HG02763 (cell line): ENCODE data around the gene SPIN1.

Experiments
- ATAC-seq: cut with Tn5 transposase; IDR thresholded peaks from one replicate; pipeline ENCODE4 v1.9.1; 2021; ENCODE audit warnings: mild to moderate bottlenecking, moderate library complexity; ENCODE audit not compliant: unreplicated experiment

SPIN1 gene

DNA sequence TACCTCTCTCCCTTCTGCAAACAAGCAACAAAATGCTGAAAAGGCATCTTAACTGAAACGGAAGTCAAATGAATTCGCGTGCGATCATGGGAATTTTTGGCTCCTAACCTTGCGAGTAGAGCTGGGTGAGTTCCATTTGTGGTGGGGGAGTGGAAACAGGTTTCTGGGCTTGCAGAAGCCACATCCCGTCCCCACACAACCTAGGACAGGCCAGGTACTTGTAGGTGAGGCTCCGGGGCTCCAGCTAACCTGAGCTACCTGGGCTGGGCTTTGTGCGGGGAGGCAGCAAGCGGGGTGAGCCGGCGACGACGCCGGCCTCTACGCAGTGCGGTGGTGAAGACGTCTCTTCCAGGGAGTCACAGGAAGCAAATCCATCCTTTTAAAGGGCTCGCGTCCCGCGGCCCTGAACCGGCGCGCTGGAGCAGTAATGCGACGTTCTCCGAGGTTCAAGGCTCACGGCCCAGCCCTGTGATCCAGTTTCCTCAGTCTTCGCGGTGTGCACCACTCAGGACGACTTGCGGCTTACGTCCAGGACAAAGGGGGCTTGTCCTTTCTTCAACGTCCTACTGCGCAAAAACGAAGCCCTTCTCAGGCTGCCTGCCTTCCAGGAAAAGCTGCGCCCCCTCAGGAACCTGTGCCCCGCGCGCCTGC is 567 bp upstream of the SPIN1 start:
- ATAC-seq, result peak; percentile 4

DNA sequence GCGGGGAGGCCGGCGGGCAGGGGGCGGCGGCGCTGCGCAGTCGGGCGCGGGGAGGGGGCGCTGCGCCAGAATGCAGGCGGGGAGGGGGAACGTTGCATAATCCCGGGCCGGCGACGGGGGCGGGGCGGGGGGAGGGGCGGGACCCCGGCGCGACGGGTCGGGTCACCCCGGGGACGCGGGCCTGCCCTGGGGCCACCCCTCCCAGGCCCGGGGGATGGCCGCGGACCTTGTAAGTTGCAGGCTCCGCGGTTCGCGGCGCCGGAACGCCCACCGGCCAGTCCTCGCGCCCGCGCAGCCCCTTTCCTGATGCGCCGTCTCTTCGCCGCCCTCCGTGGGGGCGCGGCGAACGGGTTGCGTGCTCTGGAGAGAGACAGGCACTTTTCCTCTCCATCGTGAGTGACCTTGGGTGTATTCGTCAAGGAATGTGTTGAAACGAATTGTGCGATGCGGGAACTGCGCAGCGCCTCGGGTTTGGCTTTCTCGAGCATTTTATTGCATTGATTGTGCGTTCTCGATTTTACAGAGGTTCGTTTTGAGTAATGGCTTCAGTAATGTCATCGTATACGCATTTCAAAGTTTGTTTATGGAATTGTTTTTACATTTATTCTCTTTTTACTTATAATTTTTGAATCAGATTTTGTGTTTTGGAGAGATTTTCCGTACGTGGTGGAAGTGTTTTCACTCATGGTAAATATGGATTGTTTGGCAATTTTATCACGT is 802 bp downstream of the SPIN1 start:
- ATAC-seq, result peak; percentile 18

DNA sequence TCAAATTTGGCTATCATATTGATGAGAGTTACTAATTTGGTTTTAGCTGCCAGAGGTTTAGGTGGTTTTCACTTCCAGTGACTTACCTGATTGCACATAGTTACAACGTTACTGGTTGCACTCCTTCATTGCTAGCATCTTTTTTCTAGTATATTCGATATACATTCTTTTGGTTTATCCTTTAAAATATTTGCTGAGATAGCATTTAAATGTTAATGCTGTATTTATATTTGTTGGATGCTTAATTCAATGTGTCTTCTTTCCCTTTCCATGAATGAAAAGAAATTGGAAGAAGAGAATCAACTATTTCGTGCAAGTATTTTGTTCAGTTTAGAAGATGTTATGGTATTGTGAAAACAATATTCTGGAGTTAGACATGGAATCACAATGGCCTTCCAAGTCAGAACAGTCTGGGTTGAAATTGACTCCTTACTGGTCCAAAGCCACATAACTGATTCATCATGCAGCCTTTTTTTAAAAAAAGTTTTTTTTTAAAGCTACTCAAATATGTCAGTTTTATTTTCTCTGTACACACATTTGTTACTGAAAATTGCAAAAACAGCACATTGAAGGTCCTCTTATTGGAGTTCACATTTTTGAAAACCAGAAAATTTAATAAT is 2.2 kb downstream of the SPIN1 start:
- no peak for ATAC-seq

DNA sequence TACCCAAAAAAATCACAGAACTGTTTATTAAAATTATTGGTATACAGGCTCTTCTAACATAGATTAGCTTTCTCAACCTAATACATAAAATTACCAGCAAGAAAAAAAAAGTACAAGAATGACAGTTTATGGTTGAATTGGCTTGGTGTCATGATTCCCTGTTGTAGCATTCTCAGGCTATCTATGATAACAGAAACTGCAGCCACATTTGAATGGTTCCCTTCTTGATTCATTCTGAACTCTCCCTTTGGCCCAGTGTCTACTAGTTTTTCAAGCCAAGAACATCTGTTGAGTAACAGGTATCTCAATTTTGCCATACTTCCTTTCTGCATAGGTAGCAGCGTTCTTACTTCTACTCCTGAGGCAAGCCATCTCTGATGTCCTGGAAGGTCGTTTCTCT is 3.0 kb downstream of the SPIN1 start:
- no peak for ATAC-seq

DNA sequence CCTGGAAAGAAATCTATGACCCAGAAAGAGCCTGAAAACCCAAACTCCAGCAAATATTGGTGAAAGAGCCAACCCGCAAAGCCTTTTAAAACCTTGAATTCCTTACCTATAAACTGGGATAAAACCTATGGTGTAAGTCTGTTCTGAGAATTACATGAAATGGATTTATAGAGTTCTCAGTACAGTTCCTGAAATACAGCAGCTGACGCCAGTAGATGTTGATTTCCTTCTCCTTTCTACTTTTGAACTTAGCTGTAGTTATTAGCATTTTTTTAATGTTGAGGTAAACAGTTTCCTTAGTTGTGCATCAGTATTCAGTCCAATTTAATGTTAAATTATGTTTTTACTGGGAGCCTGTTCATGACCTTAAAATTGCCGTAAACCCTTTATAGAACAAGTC is 3.7 kb downstream of the SPIN1 start:
- no peak for ATAC-seq

DNA sequence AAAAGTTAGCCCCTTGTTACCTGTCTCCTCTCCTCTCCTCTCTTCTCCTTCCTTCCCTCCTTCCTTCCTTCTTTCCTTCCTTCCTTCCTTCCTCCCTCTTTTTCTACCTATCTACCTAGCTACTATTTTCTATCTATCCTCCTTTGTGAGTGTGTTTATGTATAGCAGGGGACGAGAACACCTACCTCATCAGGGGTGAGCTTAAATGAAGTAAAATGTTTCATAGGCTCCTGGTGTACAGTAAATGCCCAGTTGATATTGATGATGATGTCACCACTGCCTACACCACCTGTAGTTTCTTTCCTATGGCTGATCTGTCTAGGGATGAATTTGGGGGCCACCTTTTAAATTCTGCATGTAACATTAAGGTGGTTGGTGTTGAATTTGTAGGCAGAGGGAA is 4.3 kb downstream of the SPIN1 start:
- no peak for ATAC-seq

DNA sequence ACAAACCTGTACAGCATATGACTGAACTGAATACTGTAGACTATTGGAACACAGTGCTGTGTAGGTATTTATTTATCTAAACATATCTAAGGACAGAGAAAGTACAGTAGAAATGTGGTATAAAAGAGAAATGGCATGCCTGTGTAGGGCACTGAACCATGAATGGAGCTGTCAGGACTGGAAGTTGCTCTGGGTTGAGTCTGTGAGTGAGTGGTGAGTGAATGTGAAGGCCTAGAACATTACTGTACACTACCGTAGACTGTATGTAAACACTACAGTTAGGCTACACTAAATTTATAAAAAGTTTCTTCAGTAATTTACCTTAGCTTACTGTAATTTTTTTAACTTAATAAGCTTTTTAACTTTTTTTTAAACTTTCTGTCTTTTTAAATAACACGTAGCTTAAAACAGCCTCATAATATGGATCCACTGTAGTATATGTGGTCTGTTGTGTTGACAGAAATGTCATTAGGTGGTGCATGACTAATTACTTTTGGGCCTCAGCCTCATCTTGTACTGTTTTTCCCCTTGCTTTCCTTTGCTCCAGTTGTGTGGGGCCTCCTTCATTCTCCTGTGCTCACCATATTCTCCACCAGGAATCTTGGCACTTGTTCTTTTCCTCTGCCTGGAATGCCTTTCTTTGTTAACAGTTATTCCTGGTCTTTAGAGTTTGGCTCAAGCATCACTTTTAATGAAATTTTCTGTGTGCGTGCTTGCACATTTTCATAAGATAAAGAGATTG is 8.8 kb downstream of the SPIN1 start:
- ATAC-seq, result no peak

DNA sequence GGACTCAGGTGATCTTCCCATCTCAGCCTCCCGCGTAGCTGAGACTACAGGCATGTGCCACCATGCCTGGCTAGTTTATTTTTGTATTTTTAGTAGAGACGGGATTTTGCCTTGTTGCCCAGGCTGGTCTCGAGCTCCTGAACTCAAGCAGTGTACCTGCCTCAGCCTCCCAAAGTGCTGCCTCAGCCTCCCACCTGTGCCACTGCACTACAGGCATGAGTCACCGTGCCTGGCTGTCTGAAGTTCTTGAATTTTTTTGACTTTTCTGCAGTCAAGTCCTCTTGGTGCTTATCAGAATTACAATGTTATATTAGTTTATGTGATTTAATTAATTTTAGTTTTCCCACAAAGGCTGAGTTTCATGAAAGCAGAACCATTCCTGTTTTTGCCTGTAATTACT is 9.8 kb downstream of the SPIN1 start:
- ATAC-seq, result no peak

DNA sequence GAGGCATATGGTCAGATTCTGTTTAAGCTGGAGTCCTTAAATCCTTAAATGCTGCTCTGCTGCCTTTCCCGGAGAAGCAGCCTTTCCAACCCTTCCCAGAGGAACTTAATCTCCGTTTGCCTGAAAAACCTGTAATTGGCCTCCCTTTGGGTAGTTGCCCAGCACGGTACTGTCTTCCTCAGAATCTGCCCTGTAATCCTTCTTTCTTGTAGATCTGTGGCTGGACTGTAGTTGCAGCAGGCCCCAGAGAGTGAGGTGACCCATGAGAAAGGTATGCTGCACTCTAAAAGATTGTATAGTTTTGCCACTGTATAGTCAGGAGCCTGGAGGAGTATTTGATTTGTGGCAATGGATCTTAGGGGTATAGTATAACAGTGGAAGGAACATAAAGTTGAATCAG is 11.7 kb downstream of the SPIN1 start:
- ATAC-seq, result no peak

DNA sequence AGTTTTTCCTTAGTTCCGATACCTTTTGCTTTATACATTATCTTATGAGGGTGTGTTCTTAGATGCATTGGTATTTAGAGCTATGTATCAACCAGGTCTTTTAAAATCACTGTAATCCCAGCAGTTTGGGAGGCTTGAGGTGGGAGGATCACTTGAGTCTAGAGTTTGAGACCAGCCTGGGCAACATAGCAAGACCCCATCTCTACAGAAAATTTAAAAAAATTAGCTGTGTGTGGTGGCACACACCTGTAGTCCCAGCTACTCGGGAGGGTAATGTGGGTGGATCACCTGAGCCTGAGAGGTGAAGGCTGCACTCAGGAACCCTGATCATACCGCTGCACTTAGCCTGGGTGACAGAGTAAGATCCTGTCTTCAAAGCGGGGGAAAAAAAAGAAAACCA is 15.1 kb downstream of the SPIN1 start:
- ATAC-seq, result no peak

DNA sequence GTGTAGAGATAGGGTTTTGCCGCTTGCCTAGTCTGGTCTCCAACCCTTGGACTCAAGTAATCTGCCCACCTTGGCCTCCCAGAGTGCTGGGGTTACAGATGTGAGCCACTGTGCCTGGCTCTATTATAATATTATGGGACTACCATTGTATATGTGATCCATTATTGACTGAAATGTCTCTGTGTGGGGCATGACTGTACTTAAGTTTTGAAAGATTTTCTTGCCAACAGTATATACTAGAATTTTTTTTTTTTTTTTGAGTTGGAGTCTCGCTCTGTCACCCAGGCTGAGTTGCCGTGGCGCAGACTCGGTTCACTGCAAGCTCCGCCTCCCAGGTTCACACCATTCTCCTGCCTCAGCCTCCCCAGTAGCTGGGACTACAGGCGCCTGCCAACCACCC is 17.8 kb downstream of the SPIN1 start:
- no peak for ATAC-seq

DNA sequence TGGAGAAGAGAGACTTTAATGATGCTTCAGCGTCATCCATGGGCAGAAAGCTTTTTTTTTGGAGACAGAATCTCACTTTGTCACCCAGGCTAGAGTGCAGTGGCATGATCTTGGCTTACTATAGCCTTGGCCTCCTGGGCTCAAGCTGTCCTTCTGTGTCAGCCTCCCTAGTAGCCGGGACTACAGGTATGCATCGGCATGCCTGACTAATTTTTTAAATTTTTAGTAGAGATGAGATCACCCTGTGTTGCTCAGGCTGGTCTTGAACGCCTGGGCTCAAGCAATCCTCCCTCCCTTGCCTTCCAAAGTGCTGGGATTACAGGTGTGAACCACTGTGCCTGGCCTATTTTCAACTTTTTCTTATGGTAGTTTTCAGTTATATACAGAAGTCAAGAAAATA is 23.2 kb downstream of the SPIN1 start:
- ATAC-seq, result no peak

DNA sequence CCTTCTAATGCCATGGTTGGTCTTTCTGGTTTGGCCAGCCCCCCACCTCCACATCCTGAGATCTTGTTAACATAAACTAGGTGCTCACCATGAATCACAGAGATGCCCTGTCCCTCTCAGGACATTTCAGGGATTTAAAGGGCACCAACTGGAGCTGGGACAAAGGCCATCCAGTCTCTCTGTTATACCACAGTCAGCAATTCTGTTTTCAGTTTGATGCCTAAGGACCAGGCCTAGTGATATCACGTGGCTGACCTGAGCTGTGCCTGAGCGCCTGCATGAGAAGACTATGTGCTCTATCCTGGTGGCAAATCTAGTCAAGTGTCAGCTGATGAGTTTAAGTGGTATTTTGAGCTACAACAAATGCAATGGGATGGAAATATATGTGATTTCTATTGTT is 26.1 kb downstream of the SPIN1 start:
- ATAC-seq, result no peak

DNA sequence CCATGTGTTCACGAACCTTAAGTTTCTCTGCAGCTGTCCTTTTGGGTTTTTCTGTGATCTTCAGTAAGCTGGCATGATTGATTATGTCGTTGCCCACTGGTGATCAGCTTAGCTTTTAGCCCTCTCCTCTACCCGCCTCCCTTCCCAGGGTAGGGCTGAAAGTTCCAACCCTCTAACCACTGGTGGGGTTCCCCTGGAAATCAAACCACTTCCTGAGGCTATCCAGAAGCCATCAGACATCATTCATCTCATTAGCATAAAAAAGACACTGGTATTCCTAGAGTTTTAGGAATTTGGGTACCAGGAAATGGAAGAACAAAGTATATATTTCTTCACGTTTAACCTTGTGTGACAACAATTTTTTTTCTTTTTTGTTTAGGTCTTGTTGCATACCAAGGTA is 29.8 kb downstream of the SPIN1 start:
- no peak for ATAC-seq

DNA sequence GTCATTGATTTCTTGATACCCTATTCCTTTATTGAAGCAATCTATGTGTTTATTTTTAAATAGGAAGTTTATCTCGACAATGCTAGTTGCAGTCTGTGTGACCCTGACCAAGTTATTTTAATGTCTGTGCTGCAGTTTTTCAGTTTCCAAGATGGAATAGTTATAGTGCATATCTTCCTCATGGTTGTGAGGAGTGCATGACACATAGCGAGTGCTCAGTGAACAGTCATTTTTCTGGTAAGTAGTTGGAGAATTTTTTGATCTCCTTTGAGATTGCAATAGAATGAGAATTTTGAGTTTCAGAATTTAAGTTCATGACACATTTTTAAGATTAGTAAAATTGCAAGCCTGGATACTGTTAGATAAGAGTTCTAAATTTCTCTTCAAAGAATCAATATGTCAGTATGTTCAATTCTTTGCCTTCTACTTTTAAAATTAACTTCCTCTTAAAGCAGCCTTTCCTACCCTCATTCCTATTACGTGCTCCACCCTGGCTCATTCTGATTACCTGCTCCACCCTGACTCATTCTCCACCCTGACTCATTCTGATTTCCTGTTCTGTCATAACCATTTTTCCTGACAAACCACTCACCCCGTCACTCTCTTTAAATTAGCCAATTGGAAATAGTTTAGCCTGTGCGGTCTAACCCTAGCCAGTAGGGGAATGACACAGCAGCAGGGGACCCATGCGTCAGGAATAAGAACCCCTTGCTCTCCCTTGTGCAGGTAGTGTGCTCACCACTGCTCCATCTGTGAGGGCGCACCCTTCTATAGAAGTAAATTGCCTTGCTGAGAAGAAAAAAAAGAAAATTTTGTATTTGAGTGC is 30.7 kb downstream of the SPIN1 start:
- ATAC-seq, result no peak

DNA sequence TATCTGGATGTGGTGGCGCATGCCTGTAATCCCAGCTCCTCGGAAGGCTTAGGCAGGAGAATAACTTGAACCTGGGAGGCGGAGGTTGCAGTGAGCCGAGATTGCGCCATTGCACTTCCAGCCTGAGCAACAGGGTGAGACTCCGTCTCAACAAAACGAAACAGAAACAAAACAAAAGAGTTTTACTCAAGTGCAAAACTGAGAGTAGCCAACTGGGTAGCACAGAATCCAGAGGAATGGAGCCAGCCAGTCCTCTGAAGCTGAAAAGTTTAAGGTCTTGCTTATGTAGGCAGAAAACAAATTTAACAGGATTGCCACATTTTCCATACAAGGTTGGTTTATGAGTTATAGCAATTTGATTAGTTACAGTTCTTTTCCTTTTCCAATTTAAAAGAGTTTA is 32.0 kb downstream of the SPIN1 start:
- no peak for ATAC-seq

DNA sequence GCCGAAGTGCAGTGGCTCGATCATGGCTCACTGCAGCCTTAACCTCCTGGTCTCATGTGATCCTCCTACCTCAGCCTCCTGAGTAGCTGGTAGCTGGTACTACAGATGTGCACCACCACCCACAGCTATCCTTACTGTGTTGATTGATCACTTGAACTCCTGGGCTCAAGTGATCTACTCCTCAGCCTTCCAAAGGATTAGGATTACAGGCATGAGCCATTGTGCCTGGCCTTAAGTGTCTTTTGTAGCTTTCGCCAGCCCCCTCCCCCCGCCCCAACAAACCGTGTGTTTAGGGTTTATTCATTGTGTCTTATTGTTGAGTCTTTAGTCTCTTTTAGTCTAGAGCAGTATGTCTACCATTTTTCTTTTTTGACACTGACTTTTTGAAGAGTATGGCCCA is 33.1 kb downstream of the SPIN1 start:
- no peak for ATAC-seq

DNA sequence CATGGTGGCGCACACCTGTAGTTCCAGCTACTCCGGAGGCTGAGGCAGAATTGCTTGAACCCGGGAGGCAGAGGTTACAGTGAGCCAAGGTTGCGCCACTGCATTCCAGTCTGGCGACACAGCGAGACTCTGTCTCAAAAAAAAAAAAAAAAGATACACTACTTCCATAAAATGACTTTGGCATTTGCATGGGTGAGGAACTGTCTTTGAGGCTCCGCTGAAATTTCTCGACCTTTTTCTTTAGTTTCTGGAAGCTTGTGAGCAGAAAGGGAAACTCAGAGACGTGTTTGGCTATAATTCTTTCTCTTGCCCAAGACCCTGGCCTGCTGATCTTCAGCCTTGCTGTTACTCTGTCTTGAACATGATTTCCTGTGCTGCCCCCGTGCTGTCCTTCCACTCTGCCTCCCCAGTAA is 37.3 kb downstream of the SPIN1 start:
- no peak for ATAC-seq

DNA sequence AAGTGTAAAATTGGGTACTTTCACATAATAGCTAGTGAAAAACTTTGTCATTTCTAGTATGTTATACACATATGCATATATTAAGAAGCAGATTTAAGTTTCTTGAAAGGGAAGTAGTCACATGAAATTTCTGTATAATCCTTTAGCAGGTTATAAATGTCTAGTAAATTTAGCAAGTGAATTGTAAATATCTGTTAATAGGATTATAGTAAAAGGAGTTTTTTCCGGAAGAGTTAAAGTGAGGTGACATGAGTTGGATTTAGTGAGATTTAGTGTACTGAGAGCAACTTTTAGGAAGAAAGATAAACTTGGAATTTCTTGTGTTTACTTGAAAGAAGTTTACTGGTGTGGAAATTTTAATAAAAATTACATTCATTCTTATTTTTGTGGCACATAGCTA is 38.4 kb downstream of the SPIN1 start:
- no peak for ATAC-seq

DNA sequence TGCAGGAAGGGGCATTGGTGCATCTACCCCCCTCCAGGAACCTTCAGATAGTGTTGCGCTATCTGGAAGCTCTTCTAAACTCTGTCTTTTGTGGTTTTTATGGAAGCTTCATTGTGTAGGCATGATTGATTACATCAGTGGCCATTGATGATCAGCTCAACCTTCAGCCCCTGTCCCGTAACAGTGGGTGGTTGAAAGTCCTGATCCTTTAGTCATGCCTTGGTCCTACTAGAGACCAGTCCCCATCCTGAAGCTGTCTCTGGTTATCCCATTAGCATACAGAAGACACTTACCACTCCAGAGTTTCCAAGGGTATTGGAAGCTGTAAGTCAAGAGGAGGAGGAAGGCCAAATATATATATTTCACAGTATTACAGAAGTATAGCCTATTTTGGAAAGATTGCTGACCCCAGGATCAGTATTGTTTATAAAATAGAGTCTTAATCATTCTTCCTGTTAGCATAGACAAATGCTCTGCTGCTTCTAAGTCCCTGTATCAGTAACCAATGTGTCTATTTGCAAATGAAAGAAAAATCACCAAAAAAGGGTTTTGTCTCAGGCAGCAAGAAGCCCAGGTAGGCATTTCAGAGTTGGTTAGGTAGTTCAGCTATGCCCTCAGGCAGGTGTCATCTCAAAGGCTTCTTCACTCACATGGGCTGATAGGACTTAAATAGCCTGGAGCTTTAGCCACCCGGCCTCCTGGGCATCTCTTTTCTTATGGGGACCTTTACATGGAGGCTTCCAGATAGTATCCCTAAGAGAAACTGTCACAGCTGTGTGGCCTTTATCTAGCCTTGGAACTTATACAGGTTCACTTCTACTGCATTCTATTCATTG is 41.6 kb downstream of the SPIN1 start:
- no peak for ATAC-seq
